H1 (cell line): ENCODE results near the gene MFAP3. TPM values are rescaled to one million over a fixed set of nuclear protein-coding genes. Genes with fewer than 3 reads are reported as not detected.
A peak's percentile ranks its signal among the peaks of the same experiment; 100 is the strongest.

Source experiments
- E2F6 ChIP-seq: IDR thresholded peaks from 2 replicates; pipeline ENCODE4 v1.6.1; 2012; ENCODE audit warnings: inconsistent platforms
- HDAC6 ChIP-seq: IDR thresholded peaks from one replicate; pipeline ENCODE4 v1.7.1; 2012; ENCODE audit warnings: low read depth, mild to moderate bottlenecking, inconsistent platforms, low read length, moderate library complexity
- POLR2AphosphoS5 ChIP-seq: IDR thresholded peaks from 2 replicates; pipeline ENCODE4 v1.6.1; 2011; ENCODE audit warnings: low read depth, low read length
- polyA plus RNA-seq, 7 experiments: library from polyadenylated mRNA; depleted of rRNA in 3 of 7; stranded (reverse) in 5 of 7; unstranded in 2 of 7; fragments of >200 nt in 5 of 7; fragments of 200-250 nt in 2 of 7; gene quantifications; 1 replicate in 5 of 7; 2 replicates in 1 of 7; 4 replicates in 1 of 7; pipeline versions ENCODE4 v1.2.1 to v1.2.3, GENCODE V29; 2011 to 2013; ENCODE audit warnings: missing spikeins in 2 of 7, mixed read lengths in 2 of 7
- total RNA-seq: library from RNA; stranded (reverse); fragmentation: NEBNext Ultra II Directional; extraction: Animal tissue kit (Norgen Biotek cat#: 25700); gene quantifications from 2 replicates; pipeline ENCODE4 v1.2.1, GENCODE V29; 2021

Gene MFAP3
- total and polyA plus RNA-seq, 2 of the 8 experiments (the other 6 are each of a cell fraction or from before 2014, with no cell fraction given): 13.7 to 27.0 TPM

- peak; percentile 72 for TF ChIP-seq E2F6
- no peak for TF ChIP-seq HDAC6
- TF ChIP-seq POLR2AphosphoS5: peak; percentile 72
Measured at GRCh38 chr5:154038707-154039457, at the start of gene MFAP3, which contains the start of gene FAM114A2 (continued).
